ENCODE measurements around the gene FAM151B.
"Not testable (repeated sequence)": the region's sequence is repeated elsewhere in the genome, so short reads cannot be mapped to it uniquely, and the experiment has no call there.

The FAM151B gene

DNA sequence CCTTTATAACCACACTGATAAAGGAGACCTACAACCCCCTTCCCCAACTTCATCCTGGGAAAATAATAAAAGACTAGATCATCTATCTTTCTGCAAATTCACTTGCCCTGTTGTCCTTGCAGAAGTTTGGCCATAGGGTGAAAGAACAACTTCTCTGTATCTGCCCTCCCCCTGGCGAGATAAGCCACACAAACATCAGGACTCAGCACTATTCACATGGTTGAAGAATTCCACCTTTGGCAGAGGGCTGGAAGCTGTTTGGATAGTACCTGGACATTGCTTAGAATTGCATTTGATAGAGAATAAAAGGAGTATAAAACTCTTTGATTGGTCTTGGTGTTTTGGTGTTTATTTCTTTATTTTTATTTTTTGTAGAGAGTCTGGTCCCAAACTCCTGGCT, 16.9 kb downstream of the FAM151B start:
- DNase-seq (ENCODE audit: low spot score) = no peak

DNA sequence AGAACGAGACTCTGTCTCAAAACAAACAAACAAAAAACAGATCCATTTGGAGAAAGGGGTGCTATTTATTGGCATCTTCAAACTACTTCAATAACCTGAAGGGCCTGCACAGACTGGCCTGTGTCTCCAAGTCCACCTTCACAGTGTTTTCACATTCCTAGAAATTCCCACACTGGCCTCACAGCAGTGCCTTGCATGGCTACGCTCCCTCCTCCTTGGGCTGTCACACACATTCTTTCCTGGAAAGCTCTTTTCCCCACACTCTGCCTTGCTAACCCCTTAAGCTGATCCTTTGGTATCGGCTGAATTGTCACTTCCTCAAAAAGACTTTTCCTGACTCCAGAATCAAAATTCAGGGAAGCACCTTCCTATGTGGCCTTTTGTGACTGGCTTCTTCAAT, 19.8 kb downstream of the FAM151B start:
- DNase-seq (ENCODE audit: low spot score) = no peak

DNA sequence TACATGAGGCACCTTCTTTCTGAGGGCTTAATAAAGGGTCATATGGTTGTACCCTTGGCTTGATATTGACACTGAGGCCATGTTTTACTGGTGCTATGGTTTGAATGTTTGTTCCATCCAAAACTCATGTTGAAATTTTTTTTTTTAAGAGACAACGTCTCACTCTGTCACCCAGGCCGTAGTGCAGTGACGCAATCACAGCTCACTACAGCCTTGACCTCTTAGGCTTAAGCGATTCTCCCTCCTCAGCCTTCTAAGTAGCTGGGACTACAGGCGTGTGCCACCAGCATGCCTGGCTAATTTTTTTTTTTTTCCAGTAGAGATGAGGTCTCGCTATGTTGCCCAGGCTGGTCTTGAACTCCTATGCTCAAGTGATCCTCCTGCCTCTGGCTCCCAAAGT, 20.9 kb downstream of the FAM151B start:
- DNase-seq (ENCODE audit: low spot score) = no peak

GRCh38 chr5:80509362-80509761, 21.5 kb downstream of the FAM151B start:
- DNase-seq (ENCODE audit: low spot score) = no peak

DNA sequence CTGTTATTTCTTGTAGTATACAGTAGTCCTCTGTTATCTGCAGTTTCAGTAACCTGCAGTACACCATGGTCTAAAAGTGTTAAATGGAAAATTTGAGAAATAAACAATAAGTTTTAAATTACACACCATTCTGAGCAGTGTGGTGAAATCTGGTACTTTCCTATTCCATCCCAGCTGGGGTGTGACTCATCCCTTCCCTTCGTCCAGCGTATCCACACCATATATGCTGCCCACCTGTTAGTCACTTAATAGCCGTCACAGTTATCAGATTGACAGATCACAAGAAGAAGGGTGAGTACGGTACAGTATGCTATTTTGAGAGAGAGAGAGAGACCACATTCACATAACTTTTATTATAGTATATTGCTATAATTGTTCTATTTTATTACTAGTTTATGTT, 28.9 kb downstream of the FAM151B start:
- no peak for DNase-seq (ENCODE audit: low spot score)

DNA sequence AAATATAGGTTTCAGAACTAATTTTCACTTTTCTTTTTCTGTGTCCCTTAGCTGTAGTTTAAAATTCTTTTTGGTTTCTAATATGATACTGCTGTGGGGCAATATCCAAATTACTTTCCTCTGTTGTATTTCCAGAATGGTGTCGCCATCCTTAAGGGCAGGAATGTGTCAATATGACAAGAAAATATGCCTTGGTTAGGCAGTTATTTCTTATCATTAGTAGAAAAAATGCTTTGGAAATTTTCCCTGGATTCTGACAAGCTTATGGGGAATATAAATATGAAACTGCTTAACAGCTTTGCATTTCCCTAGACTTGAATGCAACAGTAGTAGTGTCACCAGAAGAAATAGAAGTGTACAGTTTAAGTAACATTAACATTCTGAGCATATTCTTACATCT, 52.8 kb downstream of the FAM151B start:
- no peak for DNase-seq (ENCODE audit: low spot score)

DNA sequence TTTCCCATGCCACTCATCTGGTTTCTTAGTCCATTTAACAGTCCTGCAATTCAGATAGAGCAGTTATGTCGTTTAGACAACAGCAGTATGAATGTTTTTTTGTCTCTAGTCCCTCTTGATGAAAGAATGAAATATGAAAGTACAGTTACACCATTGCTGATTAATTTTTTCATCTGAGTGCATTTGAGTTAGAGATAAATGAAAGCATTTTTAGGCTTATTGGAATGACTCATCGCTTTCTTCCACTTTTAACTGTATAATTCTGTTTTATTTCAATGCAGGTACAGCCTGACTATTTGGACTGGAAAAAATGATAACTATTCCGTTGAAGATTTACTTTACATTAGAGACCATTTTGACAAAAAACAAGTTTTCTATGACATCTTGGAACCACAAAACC, 53.5 kb downstream of the FAM151B start:
- no peak for DNase-seq (ENCODE audit: low spot score)

DNA sequence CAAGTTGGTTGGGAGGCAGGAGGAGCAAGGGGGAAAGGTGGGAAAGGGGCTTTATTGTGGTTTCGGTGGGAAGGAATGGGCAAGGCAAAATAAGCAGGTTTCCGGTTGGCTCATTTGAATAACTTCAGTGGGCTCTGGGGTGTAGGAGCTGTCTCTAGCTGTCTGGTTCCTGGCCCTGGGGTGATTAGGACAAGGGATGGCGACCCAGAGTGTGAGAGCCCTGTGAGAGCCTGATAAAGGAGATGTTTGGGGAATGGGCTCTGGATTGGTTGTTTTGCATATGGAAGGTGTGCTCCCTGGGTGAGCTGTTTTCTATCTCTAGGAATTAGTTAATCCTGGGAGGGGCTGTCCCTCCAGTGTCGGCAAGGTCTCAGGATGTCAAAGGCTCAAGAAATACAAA, 66.7 kb downstream of the FAM151B start:
- DNase-seq (ENCODE audit: low spot score) = no peak

- no peak for DNase-seq (ENCODE audit: low spot score)
These were observed 67.2 kb downstream of the FAM151B start for GRCh38 chr5:80555099-80555498.

GRCh38 chr5:80559244-80559643, 71.3 kb downstream of the FAM151B start:
- DNase-seq (ENCODE audit: low spot score) = no peak

DNA sequence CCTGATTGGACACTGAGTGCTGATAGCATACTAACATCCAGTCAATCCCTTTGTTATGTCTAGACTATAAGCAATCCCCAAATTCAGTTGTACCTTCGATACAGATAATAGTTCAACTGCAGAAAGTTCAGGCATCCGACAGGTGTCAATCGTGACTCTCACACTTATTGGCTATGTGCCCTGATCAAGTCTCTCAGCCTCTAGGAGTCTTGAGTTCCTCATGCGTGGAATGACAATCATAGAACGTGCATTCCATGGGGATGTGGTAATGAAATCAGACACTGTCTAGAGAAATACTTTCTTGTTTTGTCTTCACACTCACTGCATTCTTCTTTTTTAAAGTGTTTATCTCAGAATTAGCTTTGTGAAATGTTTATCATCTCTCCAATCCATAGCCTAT, 77.4 kb downstream of the FAM151B start:
- DNase-seq (ENCODE audit: low spot score) = no peak

DNA sequence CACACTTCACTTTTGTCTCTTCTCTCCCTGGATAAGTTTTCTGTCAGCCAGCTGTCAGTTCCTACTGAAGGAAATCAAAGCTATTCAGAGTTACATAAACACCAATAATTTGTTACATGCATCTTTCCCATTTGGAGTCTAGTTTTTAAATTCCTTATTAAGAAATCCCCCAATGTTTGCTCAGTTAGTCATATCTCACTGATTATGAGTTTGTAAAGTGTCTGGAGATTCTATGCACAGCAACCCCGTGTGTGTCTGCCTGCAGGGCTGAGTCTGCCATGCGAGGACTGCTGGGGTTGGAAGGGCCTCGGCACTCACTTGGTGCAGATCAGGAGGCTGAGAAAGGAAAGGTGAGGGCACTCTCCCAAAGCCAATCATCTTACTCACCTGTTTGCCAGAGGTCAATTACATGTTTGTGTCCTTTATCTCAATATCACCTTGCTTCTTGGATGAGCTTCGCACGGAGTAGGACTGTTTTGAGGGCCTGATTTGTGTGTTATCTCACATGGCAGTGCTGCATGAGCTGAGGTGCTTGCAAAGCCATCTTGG, 78.9 kb downstream of the FAM151B start:
- no peak for DNase-seq (ENCODE audit: low spot score)

DNA sequence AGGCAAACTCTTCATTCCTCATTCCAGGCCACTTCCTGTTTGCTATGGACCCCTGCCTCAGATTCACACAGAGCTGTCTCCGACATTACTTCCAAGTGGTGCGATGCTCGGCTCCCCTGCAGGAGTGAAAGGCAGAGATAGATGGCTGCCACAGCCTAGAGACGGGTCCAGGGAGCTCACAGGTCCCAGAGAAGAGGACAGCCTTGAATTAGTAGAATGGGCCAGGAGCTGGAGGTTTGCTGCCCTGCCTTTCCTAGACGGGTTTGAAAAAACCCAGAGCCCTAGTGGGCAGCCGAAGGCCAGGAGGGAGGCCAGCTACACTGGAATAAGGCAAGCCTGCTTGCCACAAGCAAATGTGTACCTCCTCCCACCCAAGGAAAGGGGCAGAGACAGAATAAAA, 80.4 kb downstream of the FAM151B start:
- DNase-seq (ENCODE audit: low spot score) = no peak

DNA sequence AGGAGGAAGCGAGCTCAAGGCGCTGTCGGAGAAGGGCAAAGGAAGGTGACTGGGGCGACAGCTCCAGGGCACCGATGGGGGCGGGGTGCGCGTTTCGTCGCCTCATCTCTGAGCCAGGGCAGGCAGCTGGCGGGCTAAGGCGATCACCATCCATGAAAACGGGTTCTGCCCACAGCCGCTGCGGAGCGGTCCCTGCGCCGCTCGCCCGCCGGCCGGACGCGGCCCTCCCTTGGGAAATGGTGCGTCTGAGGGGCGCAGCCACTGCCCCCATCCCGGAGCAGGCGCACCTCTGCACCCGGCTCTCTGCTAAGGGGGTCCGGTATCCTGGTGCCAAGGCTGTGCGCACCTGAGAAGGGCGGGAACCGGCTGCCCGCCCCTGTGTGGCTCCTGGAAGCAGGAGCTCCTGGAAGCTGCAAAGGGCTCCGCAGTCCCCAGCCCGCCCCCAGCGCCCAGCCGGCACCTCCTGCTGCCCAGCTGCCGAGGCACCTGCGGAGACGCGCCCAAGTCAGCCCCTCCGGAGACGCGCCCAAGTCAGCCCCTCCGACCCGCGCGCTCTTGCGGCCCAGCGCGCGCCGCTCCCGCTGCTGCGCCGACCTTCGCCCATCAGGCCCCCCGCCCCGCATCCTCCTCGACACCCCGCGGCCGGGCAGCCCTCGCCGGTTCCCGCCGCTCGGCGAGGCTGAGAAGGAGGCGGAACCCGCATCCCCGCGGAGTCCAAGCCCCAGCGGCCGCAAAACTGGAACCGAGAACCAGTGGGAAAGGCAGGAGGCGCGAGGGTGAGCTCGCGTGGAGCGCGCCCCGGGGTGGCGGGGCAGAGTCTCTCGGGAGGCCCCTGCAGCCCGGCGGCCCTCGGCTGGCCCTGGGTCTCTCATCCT, 81.4 kb downstream of the FAM151B start:
- no peak for DNase-seq (ENCODE audit: low spot score)

GRCh38 chr5:80569961-80570786, 82.3 kb downstream of the FAM151B start, which contains the start of gene ANKRD34B:
Gene ANKRD34B, minus strand, starts transcription at chr5:80570280. Its CDS starts 10,261 bp downstream, at chr5:80560019.
- no peak for DNase-seq (ENCODE audit: low spot score)

GRCh38 chr5:80573062-80573461, 85.2 kb downstream of the FAM151B start:
- DNase-seq (ENCODE audit: low spot score) = no peak

DNA sequence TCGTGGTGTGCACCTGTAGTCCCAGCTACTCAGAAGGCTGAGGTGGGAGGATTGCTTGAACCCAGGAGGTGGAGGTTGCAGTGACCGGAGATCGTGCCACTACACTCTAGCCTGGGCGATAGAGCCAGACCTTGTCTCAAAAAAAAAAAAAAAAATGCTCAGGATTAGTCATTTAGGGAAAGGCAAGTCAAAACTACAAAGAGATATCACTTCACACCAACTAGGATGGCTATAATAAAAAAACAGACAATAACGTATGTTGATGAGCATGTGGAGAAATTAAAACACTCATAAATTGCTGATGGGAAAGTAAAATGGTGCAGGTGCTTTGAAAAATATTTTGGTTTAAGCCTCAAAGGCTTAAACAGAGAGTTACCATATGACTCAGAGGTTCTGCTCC, 88.5 kb downstream of the FAM151B start:
- no peak for DNase-seq (ENCODE audit: low spot score)

DNA sequence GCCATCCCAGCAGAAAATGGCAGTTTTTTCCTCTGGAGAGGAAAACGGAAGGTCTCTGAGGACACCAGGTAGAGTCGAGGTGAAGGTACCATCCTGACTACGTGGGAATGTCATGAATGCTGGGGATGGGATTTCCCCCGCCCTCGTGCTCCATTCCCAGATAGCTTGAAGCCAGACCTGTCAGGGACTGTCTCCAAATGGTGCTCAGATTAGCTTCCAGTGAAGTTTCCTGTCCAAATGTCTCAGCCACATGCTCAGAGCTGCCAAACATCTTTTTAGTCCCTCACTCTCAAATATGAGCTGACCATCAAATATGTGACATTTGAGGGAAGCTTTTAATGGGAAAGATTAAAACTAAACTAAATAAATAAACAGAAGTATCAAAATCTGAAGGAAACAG, 89.8 kb downstream of the FAM151B start:
- DNase-seq (ENCODE audit: low spot score) = no peak

DNA sequence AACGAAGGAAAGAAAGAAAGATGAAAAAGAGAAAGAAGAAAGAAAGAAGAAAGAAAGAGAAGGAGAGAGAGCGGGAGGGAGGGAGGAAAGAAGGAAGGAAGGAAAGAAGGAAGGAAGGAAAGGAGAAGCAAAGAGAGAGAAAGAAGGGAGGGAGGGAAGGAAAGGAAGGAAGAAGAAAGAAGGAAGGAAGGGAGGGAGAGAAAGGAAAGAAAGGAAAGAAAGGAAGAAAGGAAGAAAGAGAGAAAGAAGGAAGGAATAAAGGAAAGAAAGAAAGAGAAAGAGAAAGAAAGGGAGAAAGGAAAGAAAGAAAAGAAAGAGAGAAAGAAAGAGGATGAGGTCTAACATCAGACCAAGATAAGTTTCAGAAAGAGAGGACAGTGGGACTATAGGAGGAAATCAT, 91.2 kb downstream of the FAM151B start:
- DNase-seq (ENCODE audit: low spot score) = no peak

DNA sequence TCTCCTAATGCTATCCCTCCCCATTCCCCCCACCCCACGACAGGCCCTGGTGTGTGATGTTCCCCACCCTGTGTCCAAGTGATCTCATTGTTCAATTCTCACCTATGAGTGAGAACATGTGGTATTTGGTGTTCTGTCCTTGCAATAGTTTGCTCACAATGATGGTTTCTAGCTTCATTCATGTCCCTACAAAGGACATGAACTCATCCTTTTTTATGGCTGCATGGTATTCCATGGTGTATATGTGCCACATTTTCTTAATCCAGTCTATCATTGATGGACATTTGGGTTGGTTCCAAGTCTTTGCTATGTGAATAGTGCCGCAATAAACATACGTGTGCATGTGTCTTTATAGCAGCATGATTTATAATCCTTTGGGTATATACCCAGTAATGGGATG, 92.4 kb downstream of the FAM151B start:
- not testable (repeated sequence) for DNase-seq (ENCODE audit: low spot score)

GRCh38 chr5:80584770-80585169, 96.9 kb downstream of the FAM151B start:
- no peak for DNase-seq (ENCODE audit: low spot score)

DNA sequence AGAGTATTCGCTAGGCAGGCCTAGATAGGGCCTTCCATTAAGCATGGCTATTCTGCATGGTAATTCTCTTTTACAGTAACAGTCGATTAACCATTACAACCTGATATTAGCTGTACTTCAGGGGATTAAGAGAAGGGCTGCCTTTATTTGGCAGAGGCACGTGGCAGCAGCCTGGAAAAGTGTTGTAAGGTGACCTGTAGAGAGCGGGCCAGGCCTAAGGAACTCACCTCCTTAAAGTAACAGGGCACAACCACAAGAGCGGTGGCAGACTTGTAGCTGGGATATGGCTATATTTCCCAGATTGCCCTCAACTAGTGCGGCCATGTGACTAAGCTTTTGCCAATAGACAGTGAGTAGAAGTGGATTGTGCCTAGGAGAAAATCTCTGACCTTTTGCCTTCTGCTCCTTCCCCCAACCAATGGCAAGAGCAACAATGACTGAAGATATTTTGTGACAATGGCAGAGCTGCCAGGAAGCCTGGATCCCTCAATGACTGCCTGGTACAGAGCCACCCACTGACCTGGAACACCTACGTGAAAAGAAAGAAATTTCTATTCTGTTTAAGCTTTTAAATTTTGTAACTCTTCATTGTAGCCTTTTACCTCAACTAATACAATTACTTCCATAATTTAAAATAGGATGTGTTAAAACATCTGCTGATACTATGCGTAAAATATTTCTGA, 101.1 kb downstream of the FAM151B start:
- no peak for DNase-seq (ENCODE audit: low spot score)

All from Ammon's horn (tissue), 1 donor.